Stimulated activated CD8-positive, alpha-beta memory T cell treated with anti-CD3 and anti-CD28 coated beads, Interleukin-15, amount 100 ng/mL, for 24 hours (primary cell): ENCODE data around the gene KNDC1.
"Not testable (repeated sequence)": the region's sequence is repeated elsewhere in the genome, so short reads cannot be mapped to it uniquely, and the experiment has no call there.

Source experiments
- DNase-seq: peaks from one replicate; pipeline ENCODE4 v3.0.0-alpha.2; 2020; ENCODE audit warnings: low read depth

KNDC1 gene

GRCh38 chr10:133162178-133162909 is 2.3 kb downstream of the KNDC1 start:
- no peak for DNase-seq

DNA sequence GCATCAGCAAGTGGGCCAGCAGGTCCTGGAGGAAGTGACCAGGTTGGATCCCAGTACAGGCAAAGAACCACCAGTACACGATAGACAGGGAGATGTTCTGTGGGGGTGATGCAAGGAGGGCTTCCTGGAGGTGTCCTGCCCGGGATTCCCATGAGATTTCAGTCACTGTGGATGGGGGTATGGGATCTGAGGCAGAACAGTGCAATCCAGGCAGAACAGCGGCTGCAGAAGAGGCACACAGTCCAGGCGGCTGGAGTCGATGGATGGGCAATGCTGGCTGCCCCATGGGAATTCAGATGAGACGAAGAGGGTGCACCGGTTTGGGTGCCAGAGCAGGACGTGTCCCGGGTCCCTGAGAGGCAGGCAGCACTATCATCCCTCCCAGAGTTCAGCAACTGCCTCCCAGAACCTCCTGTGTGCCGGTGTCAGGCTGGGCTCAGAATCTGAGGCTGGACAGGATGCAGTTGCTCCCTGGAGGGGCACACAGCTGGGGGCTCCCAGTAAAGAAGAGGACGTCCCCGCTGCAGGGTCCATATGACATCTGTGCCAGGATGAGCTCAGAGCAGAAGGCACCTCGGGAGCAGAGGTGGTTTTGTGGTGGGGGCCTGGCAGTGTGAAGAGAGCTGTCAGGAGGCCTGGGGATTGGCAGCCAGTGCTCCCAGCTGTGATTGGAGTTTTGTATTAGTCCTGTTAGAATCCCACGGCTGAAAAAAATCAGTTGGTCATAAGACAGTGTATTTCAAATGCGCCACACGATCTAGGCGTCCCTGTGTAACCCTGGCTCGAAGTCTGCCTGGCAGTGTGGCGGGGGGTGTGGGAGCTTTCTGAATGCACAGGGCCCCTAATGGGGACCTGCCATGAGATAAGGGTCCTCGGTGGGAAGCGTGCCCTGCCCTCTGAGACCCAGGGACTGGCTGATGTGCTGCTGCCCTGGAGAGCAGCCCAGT is 3.2 kb downstream of the KNDC1 start:
- no peak for DNase-seq

- DNase-seq = no peak
Measured at GRCh38 chr10:133163889-133164815, 4.1 kb downstream of the KNDC1 start.

DNA sequence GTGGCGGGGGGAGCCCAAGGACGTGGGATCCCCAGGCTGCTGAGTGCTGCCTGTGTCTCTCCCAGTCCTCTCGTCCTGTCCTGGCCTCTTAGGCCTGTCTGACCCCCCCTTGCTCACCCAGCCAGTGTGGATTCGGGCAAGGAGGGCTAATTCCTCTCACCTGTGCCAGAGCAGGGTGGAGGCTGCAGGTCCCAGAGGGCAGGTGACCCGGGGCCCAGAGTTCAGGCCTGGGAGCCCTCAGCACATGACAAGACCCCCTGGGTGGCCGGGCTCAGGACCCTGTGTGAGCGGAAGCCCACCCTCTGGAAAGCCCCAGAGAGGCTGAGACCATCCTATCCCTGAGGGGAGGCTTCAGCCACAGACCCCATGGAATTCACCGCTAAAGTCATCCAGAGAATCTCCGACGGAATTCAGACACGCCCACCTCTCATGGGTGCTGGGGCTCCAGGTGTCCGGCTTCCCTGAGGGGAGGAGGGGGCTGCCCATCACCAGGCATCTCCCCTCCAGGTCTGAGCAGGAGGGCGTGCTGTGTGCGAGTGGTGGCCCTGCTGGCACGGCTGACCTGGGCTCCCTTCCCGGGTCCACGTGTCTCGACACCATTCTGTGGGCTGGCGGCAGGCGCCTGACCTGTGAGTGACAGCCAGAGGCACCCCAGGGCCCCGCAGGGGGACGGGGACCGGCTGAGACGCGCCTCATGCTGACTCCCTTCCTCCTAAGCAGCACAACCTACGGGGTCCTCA is 5.0 kb downstream of the KNDC1 start:
- no peak for DNase-seq

DNA sequence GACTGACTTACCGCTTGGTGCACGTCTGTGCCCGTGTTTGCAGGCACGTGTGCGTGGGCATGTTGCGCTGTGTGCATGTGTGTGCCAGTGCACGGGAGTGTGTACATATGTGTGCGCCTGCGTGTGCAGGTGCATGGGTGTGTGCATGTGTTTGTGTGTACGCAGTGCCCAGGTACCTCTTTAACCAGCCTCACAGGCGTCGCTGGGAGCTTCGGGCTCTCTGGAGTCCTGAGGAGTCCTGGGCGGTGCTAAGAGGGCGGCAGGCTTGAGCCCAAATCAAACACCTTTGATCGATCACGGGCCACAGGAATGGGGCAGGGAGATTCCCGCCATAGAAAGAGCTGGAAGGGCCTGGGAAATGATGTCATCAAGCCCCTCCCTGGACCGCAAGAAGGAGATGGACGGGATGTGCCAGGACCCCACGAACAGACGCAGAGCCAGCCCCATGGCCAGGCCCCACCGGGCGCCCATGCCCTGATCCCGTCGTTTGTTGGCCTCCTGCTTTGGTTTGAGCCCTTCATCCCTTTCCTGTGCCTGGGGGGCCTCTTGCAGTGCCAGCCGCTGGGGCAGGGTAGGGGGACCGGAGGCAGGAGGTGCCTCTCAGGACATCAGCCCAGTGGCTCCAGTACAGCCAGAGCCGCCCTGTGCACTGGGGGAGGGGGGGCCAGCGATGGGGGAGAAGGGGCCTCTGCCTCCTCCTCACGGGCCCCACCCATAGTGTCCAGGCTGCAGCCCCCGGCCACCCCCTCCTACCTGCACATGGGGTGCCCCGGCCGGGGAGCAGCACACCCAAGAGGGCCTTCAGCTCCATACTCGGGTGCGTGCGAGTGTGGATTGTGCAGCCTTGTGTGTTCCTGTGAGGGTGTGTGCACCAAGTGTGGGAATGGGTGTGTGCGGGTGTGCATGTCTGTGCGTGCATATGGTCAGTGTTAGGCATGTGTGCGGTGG is 5.8 kb downstream of the KNDC1 start:
- DNase-seq = no peak

GRCh38 chr10:133166504-133166827 is 6.4 kb downstream of the KNDC1 start:
- no peak for DNase-seq

DNA sequence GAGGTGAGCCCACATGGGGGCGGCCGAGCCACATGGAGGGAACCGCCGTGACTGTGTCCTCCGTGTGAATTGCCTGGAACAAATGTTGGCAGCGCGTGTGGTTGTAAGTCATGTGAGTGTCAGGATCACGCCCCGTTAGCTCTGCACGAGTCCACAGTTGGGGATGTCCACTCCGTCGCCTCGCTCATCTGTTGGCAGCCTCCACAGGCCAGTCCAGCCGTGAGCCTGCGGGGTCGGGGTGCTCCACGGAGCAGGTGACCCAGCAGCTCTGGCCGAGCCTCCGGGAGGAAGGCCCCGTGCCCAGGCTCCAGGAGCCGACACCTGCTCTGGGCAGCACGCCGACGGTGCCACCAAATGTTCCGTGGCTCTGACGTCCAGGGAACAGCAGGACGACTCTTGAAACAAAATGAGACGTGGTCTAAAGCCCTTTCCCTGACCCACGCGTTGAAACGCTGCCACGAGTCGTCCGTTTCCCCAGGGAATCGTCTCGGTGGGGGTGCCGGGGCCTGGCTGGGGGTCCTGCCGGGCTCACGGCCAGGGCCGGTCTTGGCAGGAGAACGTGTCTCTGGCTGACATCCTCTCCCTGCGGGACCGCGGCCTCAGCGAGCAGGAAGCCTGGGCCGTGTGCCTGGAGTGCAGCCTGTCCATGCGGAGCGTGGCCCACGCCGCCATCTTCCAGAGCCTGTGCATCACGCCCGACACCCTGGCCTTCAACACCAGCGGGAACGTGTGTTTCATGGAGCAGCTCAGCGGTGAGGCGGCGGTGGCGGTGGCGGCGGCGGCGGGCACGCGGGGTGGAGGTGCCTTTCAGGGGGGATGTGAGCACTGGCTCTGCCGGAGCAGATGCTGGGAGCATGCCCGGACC is 7.0 kb downstream of the KNDC1 start:
- no peak for DNase-seq

DNA sequence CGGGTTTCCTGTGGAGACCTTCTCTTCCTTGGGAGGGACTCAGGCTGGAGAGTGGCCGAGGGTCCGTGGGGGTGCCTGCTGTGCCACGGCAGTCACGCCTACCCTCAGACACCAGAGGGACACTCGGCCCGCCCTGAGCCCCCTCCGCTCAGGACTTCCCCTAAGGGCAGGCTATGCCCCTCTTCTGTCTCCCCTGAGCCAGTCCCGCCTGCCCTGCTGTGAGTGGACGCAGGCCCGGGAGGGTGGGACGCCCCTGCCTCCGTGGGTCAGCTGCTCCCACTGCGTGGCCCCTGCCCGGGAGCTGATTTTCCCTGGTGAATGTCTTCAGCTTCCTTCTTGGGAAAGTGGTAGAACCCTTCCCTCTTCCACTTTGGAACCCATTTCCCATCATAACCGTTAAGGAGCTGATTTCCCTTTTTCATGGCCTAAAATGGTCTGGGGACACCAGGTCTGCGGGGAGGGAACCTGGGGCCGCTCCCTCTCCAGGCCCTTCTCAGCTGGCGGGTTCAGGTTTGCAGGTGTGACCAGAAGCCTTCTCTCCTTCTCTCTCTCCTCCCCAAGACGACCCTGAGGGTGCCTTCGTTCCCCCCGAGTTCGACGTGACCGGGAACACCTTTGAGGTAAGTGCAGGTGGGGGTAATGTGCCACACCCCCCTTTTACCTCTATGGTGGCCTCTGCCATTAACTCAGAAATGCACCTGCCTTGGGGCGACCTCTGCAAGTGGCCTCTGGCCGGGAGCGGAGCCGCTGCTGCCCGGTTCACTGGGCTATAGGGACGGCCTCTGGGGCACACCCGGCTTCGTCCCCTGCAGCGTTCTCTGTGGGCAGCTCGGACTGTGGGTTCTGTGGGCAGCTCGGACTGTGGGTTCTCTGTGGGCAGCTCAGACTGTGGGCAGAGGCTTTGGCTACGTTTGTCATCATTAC is 7.9 kb downstream of the KNDC1 start:
- DNase-seq = no peak

- no peak for DNase-seq
Measured at GRCh38 chr10:133168617-133169031, 8.6 kb downstream of the KNDC1 start.

- DNase-seq = no peak
Measured at GRCh38 chr10:133169173-133169947, 9.3 kb downstream of the KNDC1 start.

GRCh38 chr10:133170092-133170491 is 10.1 kb downstream of the KNDC1 start:
- no peak for DNase-seq

DNA sequence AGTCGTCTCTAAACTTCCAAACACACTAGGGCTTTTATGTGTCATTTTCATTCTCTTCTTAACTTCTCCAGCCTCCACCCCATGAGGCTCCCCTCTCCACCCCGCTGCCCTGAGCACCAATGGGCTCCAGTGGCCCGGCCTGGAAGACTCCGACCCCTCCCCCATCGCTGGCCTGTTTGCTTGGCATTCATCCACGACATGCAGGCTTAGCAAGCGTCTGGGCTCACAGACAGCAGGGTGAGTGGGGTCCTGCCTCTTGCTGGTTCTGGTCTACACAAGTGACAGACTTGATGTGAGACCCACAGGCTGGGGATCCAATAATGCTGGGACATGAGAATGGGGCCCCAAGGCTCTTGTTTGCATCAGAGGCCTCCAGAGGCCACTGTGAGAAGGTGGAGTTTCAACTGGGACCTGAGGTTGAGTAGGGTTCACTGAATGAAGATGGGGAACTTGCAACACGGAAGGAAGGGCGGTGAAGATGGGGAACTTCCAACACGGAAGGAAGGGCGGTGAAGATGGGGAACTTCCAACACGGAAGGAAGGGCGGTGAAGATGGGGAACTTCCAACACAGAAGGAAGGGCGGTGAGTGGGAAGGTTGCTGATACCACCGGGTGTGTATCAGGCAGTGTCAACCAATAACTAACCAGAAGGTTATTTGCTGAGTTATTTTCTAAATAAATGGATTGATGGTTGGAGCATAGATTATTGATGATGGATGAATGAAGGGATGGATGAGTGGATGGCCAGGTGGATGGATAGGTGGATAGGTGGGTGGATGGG is 14.0 kb downstream of the KNDC1 start:
- DNase-seq = no peak

- no peak for DNase-seq
Measured at GRCh38 chr10:133174689-133175263, 14.8 kb downstream of the KNDC1 start.

DNA sequence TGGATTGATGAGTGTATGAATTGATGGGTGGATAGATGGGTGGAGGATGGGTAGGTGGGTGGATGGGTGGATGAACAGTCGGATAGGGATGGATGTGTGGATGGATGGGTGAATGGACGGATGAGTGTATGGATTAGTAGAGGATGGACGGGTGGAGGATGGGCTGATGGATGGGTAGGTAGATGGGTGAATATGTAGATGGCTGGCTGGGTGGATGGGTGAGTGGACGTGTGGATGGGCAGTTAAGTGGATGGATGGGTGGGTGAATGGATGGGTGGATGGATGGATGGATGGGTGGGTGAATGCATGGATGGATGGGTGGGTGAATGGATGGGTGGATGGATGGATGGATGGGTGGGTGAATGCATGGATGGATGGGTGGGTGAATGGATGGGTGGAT is 15.6 kb downstream of the KNDC1 start:
- DNase-seq = not testable (repeated sequence)

GRCh38 chr10:133176546-133176945 is 16.5 kb downstream of the KNDC1 start:
- DNase-seq = no peak
